B cell (primary cell): ENCODE data around the gene GRM4. TPM values are rescaled to one million over a fixed set of nuclear protein-coding genes. Genes with fewer than 3 reads are reported as not detected.

Experiments used
- ATAC-seq: fragments of 200-7000 bp; cut with Tn5 transposase; one replicate; pipeline ENCODE4 v1.10.0; 2021; ENCODE audit warnings: low read depth, mild to moderate bottlenecking, moderate number of reproducible peaks, moderate library complexity
- CTCF ChIA-PET: fragments of 350-600 bp; sonication (Branson Sonifier 250); formaldehyde crosslinking; loops from one replicate; lab custom pipeline; 2021; ENCODE audit warnings: antibody characterized with exemption, inconsistent platforms; lab: Charles Lee
- POLR2A ChIA-PET: fragments of 350-600 bp; sonication (Branson Sonifier 250); formaldehyde crosslinking; loops from one replicate; lab custom pipeline; 2021; ENCODE audit warnings: antibody characterized with exemption; lab: Charles Lee
- DNase-seq: peaks from one replicate; pipeline ENCODE4 v3.0.0; 2013
- H2AFZ ChIP-seq: 2 replicates; pipeline ENCODE4 v1.6.1; 2012; ENCODE audit warnings: mild to moderate bottlenecking, low read depth, low read length; ENCODE audit not compliant: insufficient read depth, poor library complexity, severe bottlenecking
- H3K27ac ChIP-seq, 2 donors: 1 replicate in 1 of 2; 2 replicates in 1 of 2; pipeline ENCODE4 v1.5.1; 2012 to 2013; ENCODE audit warnings: low read length in 2 of 2, mild to moderate bottlenecking in 2 of 2, moderate library complexity in 1 of 2
- H3K27me3 ChIP-seq, 4 experiments: fragments of 200-600 bp in 1 of 4; sonication (generic) in 1 of 4; replicated peaks in 1 of 4; 1 replicate in 2 of 4; 2 replicates in 2 of 4; pipeline versions ENCODE4 v1.6.1 to v1.7.0; 2013 to 2016; ENCODE audit warnings: low read length in 3 of 4, mild to moderate bottlenecking in 2 of 4, mixed read lengths in 1 of 4, moderate library complexity in 1 of 4; ENCODE audit not compliant: insufficient read depth in 4 of 4, control insufficient read depth in 3 of 4; ENCODE audit errors: control extremely low read depth in 1 of 4
- H3K36me3 ChIP-seq, 2 experiments: replicated peaks in 1 of 2; 1 replicate in 1 of 2; 2 replicates in 1 of 2; pipeline versions ENCODE4 v1.6.1 to v1.7.1; 2013; ENCODE audit warnings: low read length in 1 of 2; ENCODE audit not compliant: insufficient read depth in 2 of 2, control insufficient read depth in 1 of 2; ENCODE audit errors: control extremely low read depth in 1 of 2, extremely low read depth in 1 of 2
- H3K4me1 ChIP-seq, 2 donors: fragments of 200-600 bp in 1 of 2; sonication (generic) in 1 of 2; 1 replicate in 1 of 2; 2 replicates in 1 of 2; pipeline versions ENCODE4 v1.5.1 to v1.6.1; 2013 to 2017; ENCODE audit warnings: low read length in 2 of 2; ENCODE audit not compliant: control insufficient read depth in 2 of 2, insufficient read depth in 2 of 2
- H3K4me2 ChIP-seq: replicated peaks from 2 replicates; pipeline ENCODE3; 2012; ENCODE audit warnings: mild to moderate bottlenecking, low read depth, low read length; ENCODE audit not compliant: poor library complexity, severe bottlenecking
- H3K4me3 ChIP-seq, 5 experiments: fragments of 200-600 bp in 1 of 5; sonication (generic) in 1 of 5; 1 replicate in 3 of 5; 2 replicates in 2 of 5; pipeline versions ENCODE4 v1.5.1 to v1.7.0; 2011 to 2016; ENCODE audit warnings: low read length in 4 of 5, mild to moderate bottlenecking in 4 of 5, low read depth in 2 of 5, control low read depth in 1 of 5, moderate library complexity in 1 of 5; ENCODE audit not compliant: insufficient read depth in 1 of 5; ENCODE audit errors: control extremely low read depth in 1 of 5, extremely low read depth in 1 of 5
- H3K79me2 ChIP-seq: fragments of 200-600 bp; sonication (generic); one replicate; pipeline ENCODE4 v1.6.0; 2016; ENCODE audit warnings: low read length; ENCODE audit not compliant: control insufficient read depth, insufficient read depth
- H3K9ac ChIP-seq: fragments of 200-600 bp; sonication (generic); 2 replicates; pipeline ENCODE4 v1.6.1; 2017; ENCODE audit warnings: mild to moderate bottlenecking, low read length, moderate library complexity
- H3K9me3 ChIP-seq, 3 donors: one replicate each; pipeline versions ENCODE4 v1.6.1 to v1.7.1; 2013; ENCODE audit warnings: low read length in 2 of 3; ENCODE audit not compliant: control insufficient read depth in 2 of 3, insufficient read depth in 1 of 3; ENCODE audit errors: control extremely low read depth in 1 of 3
- H4K20me1 ChIP-seq: 2 replicates; pipeline ENCODE4 v1.6.0; 2012; ENCODE audit warnings: mild to moderate bottlenecking, low read length; ENCODE audit not compliant: insufficient read depth, control insufficient read depth, poor library complexity, severe bottlenecking
- H3K27ac Mint-ChIP-seq: one replicate; pipeline ENCODE4 v1.8.0; 2021; ENCODE audit warnings: mixed read lengths
- H3K27me3 Mint-ChIP-seq: one replicate; pipeline ENCODE4 v1.8.0; 2021; ENCODE audit warnings: mixed read lengths
- H3K4me1 Mint-ChIP-seq: one replicate; pipeline ENCODE4 v1.8.0; 2021; ENCODE audit warnings: mixed read lengths
- H3K4me3 Mint-ChIP-seq: one replicate; pipeline ENCODE4 v1.8.0; 2021; ENCODE audit warnings: mixed read lengths
- H3K9me3 Mint-ChIP-seq: one replicate; pipeline ENCODE4 v1.8.0; 2022; ENCODE audit warnings: mixed read lengths; ENCODE audit not compliant: insufficient read depth
- CTCF ChIP-seq: fragments of 200-600 bp; IDR thresholded peaks from one replicate; pipeline ENCODE4 v1.8.0; 2022; ENCODE audit warnings: antibody characterized with exemption, mild to moderate bottlenecking
- EZH2 ChIP-seq: IDR thresholded peaks from 2 replicates; pipeline ENCODE4 v1.6.1; 2012; ENCODE audit warnings: borderline replicate concordance, low read depth, mild to moderate bottlenecking, moderate library complexity, low read length; ENCODE audit not compliant: insufficient read depth, poor library complexity, severe bottlenecking
- WGBS: methylation state at CpG from one replicate; pipeline ENCODE4 v1.1.5; 2013; ENCODE audit warnings: missing lambda C conversion rate; ENCODE audit not compliant: insufficient coverage; 5-methylcytosine and 5-hydroxymethylcytosine counted together
- intact Hi-C: fragments of 100-400 bp; cut with micrococcal nuclease; formaldehyde crosslinking; loops from one replicate; pipeline ENCODE4 v1.10.0; 2022
- polyA plus RNA-seq: library from polyadenylated mRNA; depleted of rRNA; stranded (reverse); fragments of >200 nt; gene quantifications from 2 replicates; pipeline ENCODE4 v1.2.3, GENCODE V29; 2012
- total RNA-seq, 2 donors: library from RNA; stranded (reverse); fragments of 120-200 nt in 1 of 2; gene quantifications; 1 replicate in 1 of 2; 2 replicates in 1 of 2; pipeline versions ENCODE4 v1.2.3 to v1.2.4, GENCODE V29; 2013 to 2022

The GRM4 gene
- total and polyA plus RNA-seq, 2 donors (not counting 1 experiment from before 2014, with no cell fraction given), result 0.04 TPM; not detected in 1

- H3K27ac ChIP-seq, result no peak overlapping the region
- POLR2A ChIA-PET, result no interaction called here
- CTCF ChIA-PET, result no interaction called here
- TF ChIP-seq EZH2, result no peak
- no peak for TF ChIP-seq CTCF
- no peak overlapping the region for H3K27ac Mint-ChIP-seq
- H3K9me3 Mint-ChIP-seq, result peaks cover 2% of the 10 kb centered on the region
- no peak overlapping the region for H2AFZ ChIP-seq
- no peak overlapping the region for H3K4me2 ChIP-seq
- H3K9ac ChIP-seq, result no peak overlapping the region
- intact Hi-C loops, result no loop called here
- no peaks in the 10 kb centered on the region for H3K4me1 Mint-ChIP-seq
- peaks cover 0 to 10% (median 0%) of the 10 kb centered on the region in 4 experiments for H3K27me3 ChIP-seq
- no peak overlapping the region for H3K4me3 Mint-ChIP-seq
- no peak overlapping the region for H3K4me3 ChIP-seq
- no peak for ATAC-seq
- no peaks in the 10 kb centered on the region for H3K4me1 ChIP-seq
- 96% methylated on average over 13 of the region's 13 CpGs for WGBS
- no peaks in the 10 kb centered on the region for H3K36me3 ChIP-seq
- H3K27me3 Mint-ChIP-seq, result peaks cover 33% of the 10 kb centered on the region
- no peaks in the 10 kb centered on the region for H4K20me1 ChIP-seq
- peaks cover 0 to 5% (median 0%) of the 10 kb centered on the region in 3 donors for H3K9me3 ChIP-seq
- H3K79me2 ChIP-seq, result no peaks in the 10 kb centered on the region
- no peak for DNase-seq
These were observed 153.7 kb downstream of the GRM4 start for GRCh38 chr6:33992191-33992590.

- ChIA-PET CTCF (no interaction called here), POLR2A (no interaction called here)
- no peak for DNase-seq
- TF ChIP-seq EZH2, result no peak
- no peak for TF ChIP-seq CTCF
- H3K79me2 ChIP-seq, result no peaks in the 10 kb centered on the region
- H3K4me1 Mint-ChIP-seq, result no peaks in the 10 kb centered on the region
- H2AFZ ChIP-seq, result no peak overlapping the region
- peaks cover 28% of the 10 kb centered on the region for H3K27me3 Mint-ChIP-seq
- H3K27ac Mint-ChIP-seq, result no peak overlapping the region
- intact Hi-C loops, result no loop called here
- no peak overlapping the region for H3K4me3 ChIP-seq
- H3K36me3 ChIP-seq, result no peaks in the 10 kb centered on the region
- H3K27me3 ChIP-seq, result peaks cover 0 to 10% (median 0%) of the 10 kb centered on the region in 4 experiments
- no peaks in the 10 kb centered on the region for H4K20me1 ChIP-seq
- H3K27ac ChIP-seq, result no peak overlapping the region
- ATAC-seq, result no peak
- no peak overlapping the region for H3K4me3 Mint-ChIP-seq
- no peak overlapping the region for H3K4me2 ChIP-seq
- WGBS, result 100% methylated on average over 3 of the region's 4 CpGs
- no peaks in the 10 kb centered on the region for H3K9me3 Mint-ChIP-seq
- peaks cover 0 to 5% (median 0%) of the 10 kb centered on the region in 3 donors for H3K9me3 ChIP-seq
- H3K9ac ChIP-seq, result no peak overlapping the region
- no peaks in the 10 kb centered on the region for H3K4me1 ChIP-seq
These were observed 154.3 kb downstream of the GRM4 start for GRCh38 chr6:33991610-33992009.
